Measurements from ENCODE around the gene PCDHA10. TPM values are rescaled to one million over a fixed set of nuclear protein-coding genes. Genes with fewer than 3 reads are reported as not detected.
A peak's percentile ranks its signal among the peaks of the same experiment; 100 is the strongest.
"Not testable (repeated sequence)": the region's sequence is repeated elsewhere in the genome, so short reads cannot be mapped to it uniquely, and the experiment has no call there.

Gene PCDHA10
- total RNA-seq, 1 donor from 2014 or later: 0.25 TPM

DNA sequence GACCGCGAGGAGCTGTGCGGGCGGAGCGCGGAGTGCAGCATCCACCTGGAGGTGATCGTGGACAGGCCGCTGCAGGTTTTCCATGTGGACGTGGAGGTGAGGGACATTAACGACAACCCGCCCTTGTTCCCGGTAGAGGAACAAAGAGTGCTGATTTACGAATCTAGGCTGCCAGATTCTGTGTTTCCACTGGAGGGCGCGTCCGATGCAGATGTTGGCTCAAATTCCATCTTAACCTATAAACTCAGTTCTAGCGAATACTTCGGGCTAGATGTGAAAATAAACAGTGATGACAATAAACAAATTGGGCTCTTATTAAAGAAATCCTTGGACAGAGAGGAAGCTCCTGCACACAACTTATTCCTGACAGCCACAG lies 27.3 kb upstream of the PCDHA10 start:
- H3K4me1 ChIP-seq: no peaks in the 10 kb centered on the region
- intact Hi-C loops (cut with DNase I): no loop called here
- H3K27ac ChIP-seq: no peak overlapping the region
- H3K36me3 ChIP-seq: no peaks in the 10 kb centered on the region
- peak overlapping the region in 1 of 2 donors; percentile 24 for H3K4me3 ChIP-seq
- no peak for DNase-seq (ENCODE audit: extremely low spot score in 2 of 2)
- TF ChIP-seq POLR2AphosphoS5 (IDR thresholded peaks at IDR 0.05; ENCODE audit: insufficient read depth in 1 of 2, low read depth in 1 of 2): no peak
- TF ChIP-seq POLR2A (IDR thresholded peaks at IDR 0.05): no peak
- TF ChIP-seq, protein P1, sequence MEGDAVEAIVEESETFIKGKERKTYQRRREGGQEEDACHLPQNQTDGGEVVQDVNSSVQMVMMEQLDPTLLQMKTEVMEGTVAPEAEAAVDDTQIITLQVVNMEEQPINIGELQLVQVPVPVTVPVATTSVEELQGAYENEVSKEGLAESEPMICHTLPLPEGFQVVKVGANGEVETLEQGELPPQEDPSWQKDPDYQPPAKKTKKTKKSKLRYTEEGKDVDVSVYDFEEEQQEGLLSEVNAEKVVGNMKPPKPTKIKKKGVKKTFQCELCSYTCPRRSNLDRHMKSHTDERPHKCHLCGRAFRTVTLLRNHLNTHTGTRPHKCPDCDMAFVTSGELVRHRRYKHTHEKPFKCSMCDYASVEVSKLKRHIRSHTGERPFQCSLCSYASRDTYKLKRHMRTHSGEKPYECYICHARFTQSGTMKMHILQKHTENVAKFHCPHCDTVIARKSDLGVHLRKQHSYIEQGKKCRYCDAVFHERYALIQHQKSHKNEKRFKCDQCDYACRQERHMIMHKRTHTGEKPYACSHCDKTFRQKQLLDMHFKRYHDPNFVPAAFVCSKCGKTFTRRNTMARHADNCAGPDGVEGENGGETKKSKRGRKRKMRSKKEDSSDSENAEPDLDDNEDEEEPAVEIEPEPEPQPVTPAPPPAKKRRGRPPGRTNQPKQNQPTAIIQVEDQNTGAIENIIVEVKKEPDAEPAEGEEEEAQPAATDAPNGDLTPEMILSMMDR (IDR thresholded peaks at IDR 0.05): no peak
- no peaks in the 10 kb centered on the region for H3K9me3 ChIP-seq
- no peaks in the 10 kb centered on the region for H3K27me3 ChIP-seq

DNA sequence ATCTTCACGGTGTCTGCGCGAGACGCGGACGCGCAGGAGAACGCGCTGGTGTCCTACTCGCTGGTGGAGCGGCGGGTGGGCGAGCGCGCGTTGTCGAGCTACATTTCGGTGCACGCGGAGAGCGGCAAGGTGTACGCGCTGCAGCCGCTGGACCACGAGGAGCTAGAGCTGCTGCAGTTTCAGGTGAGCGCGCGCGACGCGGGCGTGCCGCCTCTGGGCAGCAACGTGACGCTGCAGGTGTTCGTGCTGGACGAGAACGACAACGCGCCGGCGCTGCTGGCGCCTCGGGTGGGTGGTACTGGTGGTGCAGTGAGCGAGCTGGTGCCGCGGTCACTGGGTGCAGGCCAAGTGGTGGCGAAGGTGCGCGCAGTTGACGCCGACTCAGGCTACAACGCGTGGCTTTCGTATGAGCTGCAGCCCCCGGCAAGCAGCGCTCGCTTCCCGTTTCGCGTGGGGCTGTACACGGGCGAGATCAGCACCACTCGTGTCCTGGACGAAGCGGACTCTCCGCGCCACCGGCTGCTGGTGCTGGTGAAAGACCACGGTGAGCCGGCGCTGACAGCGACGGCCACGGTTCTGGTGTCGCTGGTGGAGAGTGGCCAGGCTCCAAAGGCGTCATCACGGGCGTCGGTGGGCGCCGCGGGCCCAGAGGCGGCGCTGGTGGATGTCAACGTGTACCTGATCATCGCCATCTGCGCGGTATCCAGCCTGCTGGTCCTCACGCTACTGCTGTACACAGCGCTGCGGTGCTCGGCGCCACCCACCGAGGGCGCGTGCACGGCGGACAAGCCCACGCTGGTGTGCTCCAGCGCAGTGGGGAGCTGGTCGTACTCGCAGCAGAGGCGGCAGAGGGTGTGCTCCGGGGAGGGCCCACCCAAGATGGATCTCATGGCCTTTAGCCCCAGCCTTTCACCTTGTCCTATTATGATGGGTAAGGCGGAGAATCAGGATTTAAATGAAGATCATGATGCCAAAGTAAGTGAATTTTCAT lies 25.9 kb upstream of the PCDHA10 start:
- H3K27me3 ChIP-seq; H3K9me3 ChIP-seq; DNase-seq (ENCODE audit: extremely low spot score in 2 of 2); H3K36me3 ChIP-seq; H3K4me3 ChIP-seq; H3K4me1 ChIP-seq; intact Hi-C loops (cut with DNase I); H3K27ac ChIP-seq: not testable (repeated sequence)

DNA sequence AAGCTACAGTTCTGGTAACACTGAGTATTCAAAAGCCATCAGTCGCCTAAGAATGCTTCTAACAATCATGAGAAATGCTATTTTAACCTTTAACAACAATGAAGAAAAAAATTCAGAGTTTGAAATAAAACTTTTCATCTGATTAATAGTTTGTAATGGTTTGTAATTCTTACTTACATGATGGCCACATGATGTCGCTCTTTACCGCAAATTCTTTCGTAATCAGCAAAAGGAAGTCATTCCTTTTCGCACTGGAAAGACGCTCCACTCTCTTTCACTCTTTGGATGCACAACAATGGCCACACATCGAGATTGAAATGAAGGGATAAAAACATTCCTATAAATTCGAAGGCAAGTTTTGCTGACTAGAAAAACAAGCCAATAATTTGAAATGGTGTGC lies 21.7 kb upstream of the PCDHA10 start, which contains the start of gene PCDHA7:
Gene PCDHA7 (plus strand): TSS at position 277 of the 400 bp plus-strand sequence. CDS start 115 bp downstream, at position 392.
- Histone ChIP-seq H3K27ac (no peak within 1 kb of the TSS), H3K4me3 (peak within 1 kb of the TSS; percentile 13 to 16), H3K9me3 (no peaks in the 10 kb centered on the region), H3K27me3 (no peaks in the 10 kb centered on the region), H3K36me3 (no peaks in the 10 kb centered on the region), H3K4me1 (no peaks in the 10 kb centered on the region)
- TF ChIP-seq POLR2AphosphoS5 (IDR thresholded peaks at IDR 0.05; ENCODE audit: insufficient read depth in 1 of 2, low read depth in 1 of 2): no peak
- no peak for TF ChIP-seq POLR2A (IDR thresholded peaks at IDR 0.05)
- TF ChIP-seq, protein P1 (IDR thresholded peaks at IDR 0.05): no peak
- no peak for DNase-seq (ENCODE audit: extremely low spot score in 2 of 2)
- intact Hi-C loops (cut with DNase I): no loop called here

DNA sequence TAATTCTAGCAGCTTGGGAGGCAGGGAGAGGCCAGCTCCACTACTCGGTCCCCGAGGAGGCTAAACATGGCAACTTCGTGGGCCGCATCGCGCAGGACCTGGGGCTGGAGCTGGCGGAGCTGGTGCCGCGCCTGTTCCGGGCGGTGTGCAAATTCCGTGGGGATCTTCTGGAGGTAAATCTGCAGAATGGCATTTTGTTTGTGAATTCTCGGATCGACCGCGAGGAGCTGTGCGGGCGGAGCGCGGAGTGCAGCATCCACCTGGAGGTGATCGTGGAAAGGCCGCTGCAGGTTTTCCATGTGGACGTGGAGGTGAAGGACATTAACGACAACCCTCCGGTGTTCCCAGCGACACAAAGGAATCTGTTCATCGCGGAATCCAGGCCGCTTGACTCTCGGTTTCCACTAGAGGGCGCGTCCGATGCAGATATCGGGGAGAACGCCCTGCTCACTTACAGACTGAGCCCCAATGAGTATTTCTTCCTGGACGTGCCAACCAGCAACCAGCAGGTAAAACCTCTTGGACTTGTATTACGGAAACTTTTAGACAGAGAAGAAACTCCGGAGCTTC lies 21.2 kb upstream of the PCDHA10 start:
- peak overlapping the region; percentile 13 to 16 for H3K4me3 ChIP-seq

DNA sequence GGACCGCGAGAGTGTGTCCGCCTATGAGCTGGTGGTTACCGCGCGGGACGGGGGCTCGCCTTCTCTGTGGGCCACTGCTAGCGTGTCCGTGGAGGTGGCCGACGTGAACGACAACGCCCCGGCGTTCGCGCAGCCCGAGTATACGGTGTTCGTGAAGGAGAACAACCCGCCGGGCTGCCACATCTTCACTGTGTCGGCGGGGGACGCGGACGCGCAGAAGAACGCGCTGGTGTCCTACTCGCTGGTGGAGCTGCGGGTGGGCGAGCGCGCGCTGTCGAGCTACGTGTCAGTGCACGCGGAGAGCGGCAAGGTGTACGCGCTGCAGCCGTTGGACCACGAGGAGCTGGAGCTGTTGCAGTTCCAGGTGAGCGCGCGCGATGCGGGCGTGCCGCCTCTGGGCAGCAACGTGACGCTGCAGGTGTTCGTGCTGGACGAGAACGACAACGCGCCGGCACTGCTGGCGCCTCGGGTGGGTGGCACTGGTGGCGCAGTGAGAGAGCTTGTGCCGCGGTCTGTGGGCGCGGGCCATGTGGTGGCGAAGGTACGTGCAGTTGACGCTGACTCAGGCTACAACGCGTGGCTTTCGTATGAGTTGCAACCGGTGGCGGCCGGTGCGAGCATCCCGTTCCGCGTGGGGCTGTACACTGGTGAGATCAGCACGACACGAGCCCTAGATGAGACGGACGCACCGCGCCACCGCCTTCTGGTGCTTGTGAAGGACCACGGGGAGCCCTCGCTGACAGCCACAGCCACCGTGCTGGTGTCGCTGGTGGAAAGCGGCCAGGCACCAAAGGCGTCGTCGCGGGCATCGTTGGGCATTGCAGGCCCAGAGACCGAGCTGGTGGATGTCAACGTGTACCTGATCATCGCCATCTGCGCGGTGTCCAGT lies 19.8 kb upstream of the PCDHA10 start:
- no peaks in the 10 kb centered on the region for H3K9me3 ChIP-seq
- H3K36me3 ChIP-seq: no peaks in the 10 kb centered on the region
- H3K27me3 ChIP-seq: no peaks in the 10 kb centered on the region
- peak in 1 of 2 donors; percentile 74 for DNase-seq (ENCODE audit: extremely low spot score in 2 of 2)
- H3K4me1 ChIP-seq: no peaks in the 10 kb centered on the region
- TF ChIP-seq, protein P1 (IDR thresholded peaks at IDR 0.05): no peak
- TF ChIP-seq POLR2A (IDR thresholded peaks at IDR 0.05): no peak
- TF ChIP-seq POLR2AphosphoS5 (IDR thresholded peaks at IDR 0.05; ENCODE audit: insufficient read depth in 1 of 2, low read depth in 1 of 2): no peak
- intact Hi-C loops (cut with DNase I): no loop called here
- H3K27ac ChIP-seq: no peak overlapping the region
- no peak overlapping the region for H3K4me3 ChIP-seq

More for the DNA sequence above, 21.2 kb upstream of the PCDHA10 start:
- H3K36me3 ChIP-seq; intact Hi-C loops (cut with DNase I); H3K9me3 ChIP-seq; DNase-seq (ENCODE audit: extremely low spot score in 2 of 2); H3K27me3 ChIP-seq; H3K4me1 ChIP-seq; H3K27ac ChIP-seq: not testable (repeated sequence)

All from vagina (tissue), 2 donors.